ENCODE results near the gene ANK3.
A peak's percentile ranks its signal among the peaks of the same experiment; 100 is the strongest.
"Not testable (repeated sequence)": the region's sequence is repeated elsewhere in the genome, so short reads cannot be mapped to it uniquely, and the experiment has no call there.

The ANK3 gene

DNA sequence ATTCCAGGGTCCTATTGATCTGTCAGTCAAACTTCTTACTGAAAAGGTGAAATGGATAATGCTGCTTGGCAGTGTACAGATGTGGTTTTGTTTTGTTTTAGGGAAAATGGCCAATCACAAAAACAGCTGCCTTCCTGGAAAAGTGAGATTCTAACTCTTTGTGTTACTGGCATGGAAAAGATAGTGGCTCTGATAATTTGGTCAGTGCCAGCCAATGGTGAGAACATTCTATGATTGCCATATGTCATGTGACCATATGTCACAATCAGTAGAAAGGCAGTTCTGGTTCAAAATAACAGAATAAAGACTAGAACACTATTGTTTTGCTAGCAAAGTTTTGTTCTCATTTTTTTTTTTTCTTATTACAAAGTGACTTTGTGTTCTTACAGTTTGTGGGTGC is 344.1 kb downstream of the ANK3 start:
- FAIRE-seq (no peak), DNase-seq (ENCODE audit: insufficient read length, low spot score) (no peak)

GRCh38 chr10:60044971-60045370 is 344.7 kb downstream of the ANK3 start:
- DNase-seq (ENCODE audit: insufficient read length, low spot score) (no peak), FAIRE-seq (no peak)

DNA sequence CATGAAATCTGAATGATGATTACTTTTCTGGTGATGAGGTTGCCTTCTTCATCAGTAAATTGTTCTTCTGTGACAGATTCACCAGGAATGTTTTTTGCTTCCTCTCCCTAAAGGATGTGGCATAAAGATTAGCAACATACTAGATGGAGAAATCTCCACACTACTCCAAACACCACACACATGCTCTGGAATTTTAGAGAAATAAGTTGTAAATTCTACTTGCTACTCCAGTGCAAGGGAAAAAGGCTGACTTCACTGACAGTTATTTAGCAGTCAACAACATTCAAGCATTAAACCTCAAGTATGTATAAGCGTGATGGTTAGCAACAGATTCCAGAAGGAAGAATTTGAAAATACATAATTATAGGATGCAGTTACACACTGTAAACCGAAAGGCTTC is 345.4 kb downstream of the ANK3 start:
- no peak for DNase-seq (ENCODE audit: insufficient read length, low spot score)
- no peak for FAIRE-seq

- DNase-seq (ENCODE audit: insufficient read length, low spot score), result no peak
- FAIRE-seq, result no peak
These were observed 346.0 kb downstream of the ANK3 start for GRCh38 chr10:60043561-60044241.

- no peak for DNase-seq (ENCODE audit: insufficient read length, low spot score)
- no peak for FAIRE-seq
These were observed 346.8 kb downstream of the ANK3 start for GRCh38 chr10:60042914-60043313.

DNA sequence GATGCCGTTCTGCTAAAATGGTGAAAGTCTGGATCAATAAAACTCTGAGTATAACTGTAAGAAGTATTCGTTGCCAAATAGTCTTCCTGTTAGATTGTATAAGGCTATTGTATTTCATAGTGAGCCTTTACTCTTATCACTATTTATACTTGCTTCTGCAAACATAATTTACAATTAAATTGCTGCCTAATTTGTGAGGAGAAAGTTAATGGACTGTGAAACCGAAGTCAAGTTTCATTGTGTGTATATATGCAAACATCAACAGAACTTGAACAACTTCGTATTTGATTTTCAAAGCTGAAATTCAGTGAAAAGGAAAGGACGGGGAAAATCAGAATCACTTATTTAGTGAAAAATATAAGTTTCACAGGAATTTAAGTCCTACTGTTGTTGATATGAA is 347.4 kb downstream of the ANK3 start:
- DNase-seq (ENCODE audit: insufficient read length, low spot score) (no peak), FAIRE-seq (no peak)

GRCh38 chr10:60041489-60042133 is 348.1 kb downstream of the ANK3 start:
- FAIRE-seq (no peak), DNase-seq (ENCODE audit: insufficient read length, low spot score) (no peak)

GRCh38 chr10:60040014-60040662 is 349.5 kb downstream of the ANK3 start:
- no peak for DNase-seq (ENCODE audit: insufficient read length, low spot score)
- no peak for FAIRE-seq

DNA sequence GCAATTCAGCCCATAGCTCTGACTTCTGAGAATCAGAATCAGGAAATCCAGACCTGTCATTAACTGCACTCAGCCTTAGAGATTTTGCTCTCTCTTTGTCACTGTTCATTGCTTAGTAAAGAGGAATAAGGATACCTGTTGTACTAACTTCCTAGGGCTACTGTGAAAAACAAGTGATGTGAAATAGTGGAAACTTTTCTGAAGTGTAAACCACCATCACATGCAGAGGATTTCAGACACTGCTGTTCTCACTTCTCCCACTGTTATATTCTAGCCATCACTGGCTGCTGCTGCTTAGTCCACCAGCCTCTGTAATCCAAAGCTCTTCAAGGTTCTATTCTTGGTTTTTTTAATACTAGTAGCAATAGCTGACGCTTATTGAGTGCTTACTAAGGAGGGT is 353.7 kb downstream of the ANK3 start:
- DNase-seq (ENCODE audit: insufficient read length, low spot score), result no peak
- no peak for FAIRE-seq

DNA sequence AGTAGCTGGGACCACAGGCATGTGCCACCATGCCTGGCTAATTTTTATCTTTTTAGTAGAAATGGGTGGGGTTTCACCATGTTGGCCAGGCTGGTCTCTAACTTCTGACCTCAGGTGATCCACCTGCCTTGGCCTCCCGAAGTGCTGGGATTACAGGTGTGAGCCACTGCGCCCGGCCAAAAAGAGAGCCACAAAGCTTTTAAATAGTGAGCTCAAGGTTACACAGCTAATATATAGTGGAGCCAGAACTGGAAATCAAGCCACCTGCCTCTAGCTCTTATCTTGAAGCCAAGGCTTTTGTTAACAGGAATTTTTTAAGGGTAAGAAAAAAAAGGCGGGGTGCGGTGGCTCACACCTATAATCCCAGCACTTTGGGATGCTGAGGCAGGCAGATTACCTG is 354.3 kb downstream of the ANK3 start:
- FAIRE-seq; DNase-seq (ENCODE audit: insufficient read length, low spot score): not testable (repeated sequence)

DNA sequence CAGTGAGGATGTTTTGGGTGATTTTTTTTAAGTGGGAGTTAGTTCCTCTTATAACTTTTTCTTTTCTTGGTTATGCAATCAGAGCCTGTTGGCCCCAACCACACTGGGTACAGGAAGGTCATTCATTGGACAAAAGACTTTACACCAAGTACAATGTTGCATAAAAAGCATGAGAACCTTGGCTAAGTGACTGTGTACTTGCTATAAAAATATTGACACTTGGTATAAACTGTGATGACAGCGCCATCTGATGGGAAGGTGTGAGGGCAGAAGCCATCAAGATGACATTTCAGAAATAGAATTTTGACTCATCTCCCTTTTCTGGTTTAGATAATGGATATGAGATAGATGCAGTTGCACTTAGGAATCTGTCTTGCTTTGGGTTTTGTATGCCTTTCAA is 357.0 kb downstream of the ANK3 start:
- FAIRE-seq (no peak), DNase-seq (ENCODE audit: insufficient read length, low spot score) (peak; percentile 41)

DNA sequence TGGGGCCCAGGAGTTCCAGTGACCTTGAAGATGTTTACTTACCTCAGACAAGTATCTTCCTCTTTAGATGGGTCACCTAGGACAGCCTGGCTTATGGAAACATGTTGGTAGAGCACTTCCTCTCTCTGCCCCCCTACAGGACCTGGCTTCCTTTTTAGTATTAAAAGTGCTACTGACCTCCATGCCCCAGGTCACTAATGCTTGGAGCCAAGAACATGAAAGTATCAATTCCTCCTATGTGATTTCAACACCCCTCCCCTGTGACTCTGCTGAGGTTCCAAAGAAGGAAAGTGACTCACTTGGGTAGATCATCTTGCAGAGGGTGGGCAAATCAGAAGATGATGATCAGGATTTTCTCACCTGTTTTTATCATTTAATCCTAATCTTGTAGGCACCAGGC is 358.0 kb downstream of the ANK3 start:
- DNase-seq (ENCODE audit: insufficient read length, low spot score) (no peak), FAIRE-seq (no peak)

DNA sequence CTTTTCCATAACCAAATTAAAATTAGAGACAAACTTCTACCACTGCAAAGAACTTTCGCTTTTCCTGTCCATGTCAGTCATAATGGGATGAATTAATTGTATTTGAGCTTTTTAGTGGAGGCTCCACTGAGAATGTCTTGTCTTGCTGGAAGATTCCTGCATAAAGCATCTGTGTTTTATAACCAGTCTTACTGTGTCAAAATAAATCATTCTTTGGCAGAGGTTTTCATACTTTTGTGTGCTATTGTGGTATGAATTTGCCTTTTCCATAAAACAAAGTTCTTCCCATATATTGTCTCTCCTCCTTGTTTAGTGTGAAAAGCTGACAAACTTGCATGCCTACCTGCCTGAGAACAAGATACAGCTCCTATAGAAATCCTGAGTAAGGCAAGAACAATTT is 358.5 kb downstream of the ANK3 start:
- DNase-seq (ENCODE audit: insufficient read length, low spot score), result no peak
- FAIRE-seq, result no peak

- no peak for DNase-seq (ENCODE audit: insufficient read length, low spot score)
- no peak for FAIRE-seq
These were observed 360.2 kb downstream of the ANK3 start for GRCh38 chr10:60029475-60029874.

DNA sequence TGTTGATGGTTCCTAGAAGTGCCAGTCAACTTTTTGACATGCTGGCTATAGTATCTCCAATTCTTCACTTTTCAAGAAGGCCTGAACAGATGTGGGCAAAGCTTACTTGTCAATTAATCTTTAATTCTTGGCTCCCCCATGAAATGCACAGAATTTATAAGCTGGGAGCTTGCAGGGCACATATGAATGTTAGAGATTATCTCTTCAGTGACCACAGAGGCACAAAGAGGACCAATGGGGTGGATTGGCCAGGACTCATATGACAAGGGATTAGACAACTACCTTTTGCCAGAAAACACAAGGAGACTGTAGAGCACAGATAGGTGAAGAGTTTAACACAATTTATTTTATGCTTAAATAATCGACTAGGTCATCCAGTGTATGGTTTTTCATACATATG is 361.6 kb downstream of the ANK3 start:
- DNase-seq (ENCODE audit: insufficient read length, low spot score), result no peak
- FAIRE-seq, result no peak

DNA sequence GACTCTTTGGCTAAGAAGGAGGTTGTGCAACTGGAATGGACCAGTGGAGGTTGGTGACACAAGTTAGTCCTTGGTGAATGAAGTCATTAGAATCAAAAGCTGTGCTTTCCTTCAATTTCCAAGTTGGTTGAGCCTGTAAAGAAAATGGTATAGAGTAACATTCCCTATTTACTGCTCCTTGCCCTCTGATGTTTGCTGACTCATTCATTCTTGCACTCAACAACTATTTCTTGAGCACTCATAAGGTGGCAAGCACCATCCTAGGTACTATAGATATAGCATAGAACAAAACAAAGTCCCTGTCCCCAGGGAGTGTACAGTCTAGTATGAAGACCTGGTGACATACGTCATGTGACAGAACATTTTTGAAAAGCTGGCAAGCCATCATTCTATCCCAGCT is 364.4 kb downstream of the ANK3 start:
- DNase-seq (ENCODE audit: insufficient read length, low spot score) (no peak), FAIRE-seq (no peak)

- DNase-seq (ENCODE audit: insufficient read length, low spot score) (no peak), FAIRE-seq (no peak)
These were observed 365.2 kb downstream of the ANK3 start for GRCh38 chr10:60024506-60024905.

GRCh38 chr10:60023155-60023877 is 366.4 kb downstream of the ANK3 start:
- DNase-seq (ENCODE audit: insufficient read length, low spot score) (no peak), FAIRE-seq (no peak)

DNA sequence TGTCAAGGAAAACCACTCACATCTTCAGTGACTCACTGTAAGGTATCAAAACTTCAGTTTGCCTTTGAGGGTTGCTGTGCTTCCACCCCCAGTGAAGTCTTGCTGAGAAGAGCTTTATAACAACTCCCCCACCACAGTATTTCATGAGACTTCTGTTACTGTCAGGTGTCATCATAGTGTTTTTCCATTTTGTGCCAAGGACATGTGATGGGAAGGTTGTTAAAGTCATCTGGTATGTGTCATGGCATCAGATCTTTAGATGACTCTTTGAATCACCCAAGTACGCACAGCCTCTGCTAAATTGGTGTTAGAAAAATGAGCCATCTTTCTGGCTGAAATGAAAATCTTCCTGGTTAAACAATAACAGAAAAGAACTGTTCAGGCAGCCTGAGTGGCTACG is 368.3 kb downstream of the ANK3 start:
- no peak for FAIRE-seq

DNA sequence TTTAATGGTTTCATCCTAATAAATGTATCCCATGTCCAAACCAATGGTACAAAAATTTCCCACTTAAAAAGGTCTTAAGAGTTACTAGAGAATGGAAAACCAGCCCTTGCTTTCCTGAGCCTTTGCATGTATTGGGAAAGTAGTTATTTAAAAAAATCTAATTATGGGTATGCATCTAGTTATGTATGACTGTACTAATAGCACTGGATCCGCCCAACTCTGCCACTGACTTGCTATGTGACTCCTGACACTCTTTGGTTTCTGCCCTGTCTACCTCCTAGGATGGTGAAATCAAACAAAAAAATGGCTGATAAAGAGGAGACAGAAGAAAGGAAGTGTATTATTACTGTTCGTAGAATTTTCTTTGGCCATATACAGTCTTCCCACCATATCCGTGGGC is 372.9 kb downstream of the ANK3 start:
- no peak for DNase-seq (ENCODE audit: insufficient read length, low spot score)
- no peak for FAIRE-seq

More for the DNA sequence above, 368.3 kb downstream of the ANK3 start:
- no peak for DNase-seq (ENCODE audit: insufficient read length, low spot score)

GRCh38 chr10:60009710-60010383 is 379.8 kb downstream of the ANK3 start:
- no peak for FAIRE-seq
- DNase-seq (ENCODE audit: insufficient read length, low spot score), result no peak
